ENCODE results near the gene B3GNT2.

B3GNT2 gene

GRCh38 chr2:62205554-62205953 is 9.6 kb downstream of the B3GNT2 start:
- DNase-seq = no peak

- DNase-seq = no peak
Observed at GRCh38 chr2:62206024-62206423, 10.1 kb downstream of the B3GNT2 start.

GRCh38 chr2:62207491-62207890 is 11.6 kb downstream of the B3GNT2 start:
- no peak for DNase-seq

GRCh38 chr2:62208074-62208757 is 12.3 kb downstream of the B3GNT2 start:
- no peak for DNase-seq

GRCh38 chr2:62208758-62209114 is 12.8 kb downstream of the B3GNT2 start:
- no peak for DNase-seq

GRCh38 chr2:62209427-62209991 is 13.6 kb downstream of the B3GNT2 start:
- DNase-seq = no peak

GRCh38 chr2:62215306-62216064 is 19.6 kb downstream of the B3GNT2 start:
- no peak for DNase-seq

GRCh38 chr2:62216113-62216512 is 20.2 kb downstream of the B3GNT2 start:
- no peak for DNase-seq

- DNase-seq = peak; percentile 75
Observed at GRCh38 chr2:62216616-62217015, 20.7 kb downstream of the B3GNT2 start.

- no peak for DNase-seq
Observed at GRCh38 chr2:62217421-62217820, 21.5 kb downstream of the B3GNT2 start.

GRCh38 chr2:62217970-62218369 is 22.1 kb downstream of the B3GNT2 start:
- peak; percentile 58 for DNase-seq

- no peak for DNase-seq
Observed at GRCh38 chr2:62219407-62220159, 23.7 kb downstream of the B3GNT2 start.

- peak; percentile 34 for DNase-seq
Observed at GRCh38 chr2:62221141-62221540, 25.2 kb downstream of the B3GNT2 start.

GRCh38 chr2:62222171-62222570 is 26.3 kb downstream of the B3GNT2 start:
- DNase-seq = no peak

- DNase-seq = no peak
Observed at GRCh38 chr2:62222674-62223073, 26.8 kb downstream of the B3GNT2 start.

GRCh38 chr2:62224976-62225375 is 29.1 kb downstream of the B3GNT2 start:
- no peak for DNase-seq

GRCh38 chr2:62227386-62228075 is 31.6 kb downstream of the B3GNT2 start:
- no peak for DNase-seq

- no peak for DNase-seq
Observed at GRCh38 chr2:62229082-62229605, 33.2 kb downstream of the B3GNT2 start.

- DNase-seq = no peak
Observed at GRCh38 chr2:62231541-62231940, 35.6 kb downstream of the B3GNT2 start.

GRCh38 chr2:62234755-62235655 is 39.1 kb downstream of the B3GNT2 start:
- DNase-seq = no peak

GRCh38 chr2:62236499-62236898 is 40.6 kb downstream of the B3GNT2 start:
- DNase-seq = no peak
